ENCODE measurements around the gene COX8C.

COX8C gene

GRCh38 chr14:93346926-93347721 lies at the start of gene COX8C:
COX8C (plus strand) TSS chr14:93347182; CDS start chr14:93347269, 87 bp downstream.
- H3K4me3 ChIP-seq (ENCODE audit: low read length), result no peak within 1 kb of the TSS
- H3K9me2 ChIP-seq (replicated peaks; ENCODE audit: control insufficient read depth, low read length), result no peaks in the 10 kb centered on the region
- no peaks in the 10 kb centered on the region for H3K27me3 ChIP-seq (ENCODE audit: control insufficient read depth, low read length)
- H3K79me2 ChIP-seq (ENCODE audit: control insufficient read depth, low read length), result no peaks in the 10 kb centered on the region
- H3K4me2 ChIP-seq (ENCODE audit: low read length), result no peak within 1 kb of the TSS
- H3K4me1 ChIP-seq (ENCODE audit: control insufficient read depth, low read length), result peaks cover 6% of the 10 kb centered on the region; the same call in 1 of the 2 replicates
- TF ChIP-seq CTCF (IDR thresholded peaks at IDR 0.05; ENCODE audit: low read depth, low read length, poor library complexity, severe bottlenecking) (peak; percentile 10), EZH2phosphoT487 (IDR thresholded peaks at IDR 0.05; ENCODE audit: borderline replicate concordance, low read length) (no peak)
- H3K9me3 ChIP-seq (ENCODE audit: control insufficient read depth, insufficient read depth, low read length), result peaks cover 3% of the 10 kb centered on the region
- H3F3A ChIP-seq (ENCODE audit: control insufficient read depth, insufficient read depth), result no peaks in the 10 kb centered on the region
- H3K27ac ChIP-seq (ENCODE audit: low read depth, low read length), result no peak within 1 kb of the TSS
- H3K36me3 ChIP-seq (ENCODE audit: control insufficient read depth, low read length), result no peaks in the 10 kb centered on the region
- H4K20me1 ChIP-seq (ENCODE audit: control insufficient read depth, insufficient read depth, low read depth, low read length), result no peaks in the 10 kb centered on the region

GRCh38 chr14:93299416-93299815 lies 47.6 kb upstream of the COX8C start:
- no peak overlapping the region for H3K27ac ChIP-seq (ENCODE audit: low read depth, low read length)

GRCh38 chr14:93299866-93300265 lies 47.1 kb upstream of the COX8C start:
- Histone ChIP-seq H4K20me1 (ENCODE audit: control insufficient read depth, insufficient read depth, low read depth, low read length) (peaks cover 4% of the 10 kb centered on the region; the same call in 1 of the 2 replicates), H3K4me1 (ENCODE audit: control insufficient read depth, low read length) (no peaks in the 10 kb centered on the region), H3K79me2 (ENCODE audit: control insufficient read depth, low read length) (peaks cover 46% of the 10 kb centered on the region), H3K36me3 (ENCODE audit: control insufficient read depth, low read length) (no peaks in the 10 kb centered on the region), H3K9me3 (ENCODE audit: control insufficient read depth, insufficient read depth, low read length) (no peaks in the 10 kb centered on the region), H3K4me2 (ENCODE audit: low read length) (no peak overlapping the region), H3F3A (ENCODE audit: control insufficient read depth, insufficient read depth) (no peaks in the 10 kb centered on the region), H3K27ac (ENCODE audit: low read depth, low read length) (no peak overlapping the region), H3K9me2 (replicated peaks; ENCODE audit: control insufficient read depth, low read length) (no peaks in the 10 kb centered on the region), H3K4me3 (ENCODE audit: low read length) (no peak overlapping the region), H3K27me3 (ENCODE audit: control insufficient read depth, low read length) (no peaks in the 10 kb centered on the region)
- TF ChIP-seq CTCF (IDR thresholded peaks at IDR 0.05; ENCODE audit: low read depth, low read length, poor library complexity, severe bottlenecking), result no peak
- TF ChIP-seq EZH2phosphoT487 (IDR thresholded peaks at IDR 0.05; ENCODE audit: borderline replicate concordance, low read length), result no peak

More at GRCh38 chr14:93299416-93299815, 47.6 kb upstream of the COX8C start:
- Histone ChIP-seq H3K9me2 (replicated peaks; ENCODE audit: control insufficient read depth, low read length) (no peaks in the 10 kb centered on the region), H3F3A (ENCODE audit: control insufficient read depth, insufficient read depth) (no peaks in the 10 kb centered on the region), H4K20me1 (ENCODE audit: control insufficient read depth, insufficient read depth, low read depth, low read length) (peaks cover 4% of the 10 kb centered on the region; the same call in 1 of the 2 replicates), H3K4me2 (ENCODE audit: low read length) (no peak overlapping the region), H3K36me3 (ENCODE audit: control insufficient read depth, low read length) (no peaks in the 10 kb centered on the region), H3K4me1 (ENCODE audit: control insufficient read depth, low read length) (no peaks in the 10 kb centered on the region), H3K27me3 (ENCODE audit: control insufficient read depth, low read length) (no peaks in the 10 kb centered on the region), H3K9me3 (ENCODE audit: control insufficient read depth, insufficient read depth, low read length) (no peaks in the 10 kb centered on the region), H3K4me3 (ENCODE audit: low read length) (no peak overlapping the region), H3K79me2 (ENCODE audit: control insufficient read depth, low read length) (peaks cover 41% of the 10 kb centered on the region)
- TF ChIP-seq CTCF (IDR thresholded peaks at IDR 0.05; ENCODE audit: low read depth, low read length, poor library complexity, severe bottlenecking), result no peak
- TF ChIP-seq EZH2phosphoT487 (IDR thresholded peaks at IDR 0.05; ENCODE audit: borderline replicate concordance, low read length), result no peak

All from DOHH2 (cell line).